Hippocampal formation (tissue), 2 donors: ENCODE measurements around the gene WWP2.
A peak's percentile ranks its signal among the peaks of the same experiment; 100 is the strongest.

Source experiments
- DNase-seq, 2 donors: peaks; one replicate each; lab custom pipeline; 2025; lab: John Stamatoyannopoulos, UW

WWP2 gene

DNA sequence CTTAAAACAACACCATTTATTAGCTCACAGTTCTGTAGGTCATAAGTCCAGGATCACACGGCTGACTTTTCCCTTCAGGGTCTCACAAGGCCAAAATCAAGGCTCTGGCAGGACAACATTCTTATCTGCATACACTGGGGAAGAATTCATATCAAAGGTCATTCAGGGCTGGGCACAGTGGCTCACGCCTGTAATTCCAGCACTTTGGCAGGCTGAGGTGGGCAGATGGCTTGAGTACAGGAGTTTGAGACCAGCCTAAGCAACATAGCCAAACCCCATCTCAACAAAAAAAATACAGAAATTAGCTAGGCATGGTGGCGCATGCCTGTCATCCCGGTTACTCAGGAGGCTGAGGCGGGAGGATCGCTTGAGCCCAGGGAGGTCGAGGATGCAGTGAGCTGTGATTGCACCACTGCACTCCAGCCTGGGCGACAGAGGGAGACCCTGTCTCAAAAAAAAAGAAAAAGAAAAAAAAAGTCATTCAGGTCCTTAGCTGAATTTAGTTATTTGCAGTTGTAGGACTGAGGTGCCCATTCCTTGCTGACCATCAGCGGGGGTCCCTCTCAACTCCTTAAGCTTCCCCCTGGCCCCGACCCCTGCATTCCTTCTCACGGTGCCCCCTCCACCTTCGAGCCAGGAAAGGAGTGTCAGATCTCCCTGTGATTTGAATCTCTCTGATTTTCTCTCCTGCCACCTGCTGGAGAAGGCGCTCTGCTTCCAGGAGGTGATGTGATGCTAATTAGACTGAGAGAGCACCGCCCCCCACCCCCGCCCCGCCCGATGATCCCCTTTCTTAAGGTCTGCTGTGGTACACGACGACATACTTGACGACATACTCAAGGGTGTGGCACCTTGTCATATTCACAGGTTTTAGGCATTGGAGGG, 97.2 kb downstream of the WWP2 start:
- DNase-seq: peak; percentile 5 to 25

DNA sequence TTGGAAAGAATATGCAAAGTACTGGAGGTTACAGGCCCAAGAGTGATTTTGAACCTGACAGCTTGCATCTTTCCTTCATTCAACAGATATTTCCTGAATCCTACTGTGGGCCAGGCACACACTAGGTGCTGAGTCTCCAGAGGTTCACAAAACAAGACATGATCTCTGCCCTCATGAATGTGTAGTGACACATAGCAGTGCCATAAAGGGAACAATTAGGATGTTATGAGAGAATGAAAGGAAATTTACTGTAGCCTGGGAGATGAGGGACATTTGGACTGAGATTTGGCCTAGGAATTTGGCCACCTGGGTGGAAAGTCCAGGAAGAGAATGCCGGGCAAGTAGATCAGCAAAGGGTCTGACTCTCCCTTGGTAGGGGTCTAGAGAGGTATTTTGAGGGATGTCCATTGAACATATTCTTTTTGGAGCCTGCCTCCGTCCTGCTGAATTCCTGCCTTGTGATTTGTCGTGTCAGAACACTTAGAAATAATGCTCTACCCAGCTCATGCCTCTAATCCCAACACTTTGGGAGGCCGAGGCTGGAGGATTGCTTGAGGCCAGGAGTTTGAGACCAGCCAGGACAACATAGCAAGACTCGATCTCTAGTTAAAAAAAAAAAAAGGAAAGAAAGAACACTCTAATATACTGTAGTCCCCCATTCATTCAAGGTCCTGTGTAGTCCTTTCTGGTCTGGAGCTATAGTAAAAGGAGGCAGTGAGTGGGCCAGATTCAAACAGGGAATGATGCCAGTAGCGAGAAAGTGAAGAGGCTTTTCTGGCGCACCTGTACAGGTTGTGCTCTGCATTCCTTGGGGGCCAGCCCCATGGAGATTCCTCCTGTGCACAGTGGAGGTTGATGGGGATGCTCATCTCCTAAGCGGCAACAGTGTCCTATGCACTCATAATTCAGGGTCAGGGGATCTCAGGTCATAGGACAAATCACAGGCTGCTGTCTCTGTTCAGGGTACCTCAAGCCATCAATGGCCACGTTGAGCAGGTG, 98.4 kb downstream of the WWP2 start:
- DNase-seq: no peak

DNA sequence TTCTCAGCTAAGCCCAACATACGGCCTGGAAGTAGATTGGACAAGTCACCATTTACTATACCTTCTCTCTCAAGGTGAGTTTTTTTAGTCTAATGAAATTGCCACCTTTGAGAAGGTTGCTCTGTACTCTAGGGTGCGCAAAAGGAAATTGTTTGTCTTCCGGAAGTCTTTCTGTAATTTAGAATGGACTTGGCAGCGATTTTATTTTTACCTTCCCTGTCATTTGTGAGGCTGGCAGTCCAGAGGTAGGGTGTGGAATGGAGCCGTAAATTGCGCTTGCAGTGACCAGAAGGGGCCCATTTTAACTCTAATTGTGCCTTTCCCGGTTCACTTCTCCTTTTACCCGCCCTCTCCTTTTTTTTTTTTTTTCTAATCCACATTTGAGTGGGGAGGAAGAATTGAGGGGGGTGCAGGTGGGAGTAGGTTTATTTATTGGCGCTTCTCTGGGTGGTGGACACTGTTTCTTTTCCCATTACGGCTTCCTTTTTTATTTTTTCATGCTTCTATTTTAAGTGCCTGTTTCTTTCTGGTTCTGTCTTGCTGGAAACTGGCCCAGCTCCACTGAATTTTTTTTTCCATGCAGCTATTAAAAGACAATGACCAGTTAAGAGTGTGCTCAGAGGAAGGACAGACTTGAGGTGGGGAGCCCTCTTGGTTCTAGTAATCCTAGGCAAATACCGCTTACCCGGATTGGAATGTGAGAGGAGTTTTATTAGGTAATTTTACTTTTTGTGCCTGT, 99.3 kb downstream of the WWP2 start:
- peak; percentile 9 to 27 for DNase-seq

DNA sequence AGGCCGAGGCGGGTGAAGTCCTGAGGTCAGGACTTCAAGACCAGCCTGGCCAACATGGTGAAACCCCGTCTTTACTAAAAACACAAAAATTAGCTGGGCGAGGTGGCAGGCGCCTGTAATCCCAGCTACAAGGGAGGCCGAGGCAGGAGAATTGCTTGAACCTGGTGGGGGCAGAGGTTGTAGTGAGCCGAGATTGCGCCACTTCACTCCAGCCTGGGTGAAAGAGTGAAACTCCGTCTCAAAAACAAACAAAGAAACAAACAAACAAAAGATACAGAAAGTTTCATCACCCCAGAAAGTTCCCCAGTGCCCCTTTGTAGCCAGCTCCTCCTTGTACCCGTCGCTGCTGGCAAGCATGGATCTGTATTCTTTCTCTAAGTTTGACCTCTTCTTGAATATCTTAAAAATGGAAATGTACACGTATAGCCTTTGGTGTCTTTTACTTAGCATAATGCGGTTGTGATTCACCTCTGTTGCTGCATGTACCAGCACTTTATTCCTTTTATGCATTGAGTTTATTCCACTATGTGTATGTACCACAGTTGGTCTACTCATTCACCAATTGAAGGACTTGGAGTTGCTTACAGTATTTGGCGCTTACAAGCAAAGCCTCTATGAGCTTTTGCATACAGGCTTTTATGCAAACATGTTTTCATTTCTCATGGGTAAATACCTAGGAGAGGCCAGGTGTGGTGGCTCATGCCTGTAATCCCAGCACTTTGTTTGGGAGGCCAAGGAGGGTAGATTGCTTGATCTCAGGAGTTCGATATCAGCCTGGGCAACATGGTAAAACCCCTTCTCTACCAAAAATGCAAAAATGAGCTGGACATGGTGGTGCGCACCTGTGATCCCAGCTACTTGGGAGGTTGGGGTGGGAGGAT, 101.5 kb downstream of the WWP2 start:
- no peak for DNase-seq

DNA sequence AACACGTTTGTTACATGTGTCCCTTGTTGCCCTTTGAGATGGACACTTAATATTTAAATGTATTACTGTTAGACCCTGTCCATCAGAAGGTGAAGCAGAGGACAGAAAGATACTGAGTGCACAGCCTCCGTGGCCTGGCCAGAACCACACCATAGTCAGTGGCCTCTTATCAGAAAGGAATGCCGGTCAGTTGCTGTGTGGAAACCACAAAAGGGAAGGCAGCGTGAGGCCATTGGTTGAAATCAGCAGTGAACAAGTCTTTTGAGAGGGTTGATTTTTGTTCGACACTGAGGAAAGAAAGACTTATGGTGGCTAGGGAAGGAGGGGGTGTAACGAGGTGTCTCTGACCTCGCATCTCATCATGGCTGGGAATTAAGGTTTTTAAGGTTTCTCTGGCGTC, 103.6 kb downstream of the WWP2 start:
- no peak for DNase-seq

DNA sequence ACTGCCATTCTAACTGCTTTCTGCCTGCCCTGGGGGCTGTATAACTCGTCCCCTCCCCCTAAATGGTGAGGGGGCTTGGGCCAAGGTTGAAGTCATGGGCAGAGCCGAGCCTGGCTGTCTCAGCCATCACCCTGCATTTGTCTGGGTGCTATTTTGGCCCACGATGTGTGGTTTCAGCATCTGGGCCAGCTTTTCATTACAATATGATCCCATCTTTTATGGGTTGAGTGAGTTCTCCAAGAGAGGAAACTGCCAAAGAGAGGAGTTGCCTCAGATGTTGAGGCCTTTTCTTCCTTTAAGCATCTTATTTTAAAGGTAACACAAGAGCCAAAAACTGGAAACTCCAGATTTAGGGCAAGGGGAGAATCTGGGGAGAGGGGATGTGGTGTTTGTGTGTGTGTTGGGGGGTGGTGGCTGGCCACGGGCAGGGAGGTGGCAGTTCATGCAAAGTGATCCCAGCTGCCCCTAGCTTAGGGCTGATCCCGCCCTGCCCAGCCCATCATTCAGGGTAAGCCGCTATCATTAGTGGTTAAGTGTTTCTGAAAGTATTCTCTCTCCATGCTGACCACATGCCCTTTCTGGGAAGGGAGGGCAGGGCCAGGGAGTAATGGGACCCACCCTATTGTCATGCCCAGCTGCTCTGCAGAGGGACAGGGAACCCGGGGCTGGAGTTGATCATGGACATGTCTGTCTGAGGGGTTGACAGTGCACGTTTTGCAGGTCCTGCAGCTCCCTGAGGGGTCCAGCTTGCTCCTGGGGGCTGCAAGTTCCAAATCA, 105.8 kb downstream of the WWP2 start:
- no peak for DNase-seq

DNA sequence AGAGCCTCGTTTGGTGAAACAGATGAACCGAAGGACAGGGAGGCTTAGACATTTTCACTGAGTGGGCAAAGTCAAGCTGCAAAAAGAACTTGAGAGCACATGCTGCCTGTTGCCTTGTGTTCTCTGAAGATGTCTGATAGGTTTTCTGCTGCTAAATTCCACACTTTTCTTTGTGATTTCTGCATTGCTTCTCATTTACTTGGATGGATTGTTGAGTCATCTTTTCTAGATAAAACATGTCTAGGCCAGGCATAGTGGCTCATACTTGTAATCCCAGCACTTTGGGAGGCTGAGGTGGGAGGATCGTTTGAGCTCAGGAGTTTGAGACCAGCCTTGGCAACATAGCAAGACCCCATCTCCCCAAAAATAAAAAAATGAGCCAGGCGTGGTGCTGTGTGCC, 108.6 kb downstream of the WWP2 start:
- no peak for DNase-seq

DNA sequence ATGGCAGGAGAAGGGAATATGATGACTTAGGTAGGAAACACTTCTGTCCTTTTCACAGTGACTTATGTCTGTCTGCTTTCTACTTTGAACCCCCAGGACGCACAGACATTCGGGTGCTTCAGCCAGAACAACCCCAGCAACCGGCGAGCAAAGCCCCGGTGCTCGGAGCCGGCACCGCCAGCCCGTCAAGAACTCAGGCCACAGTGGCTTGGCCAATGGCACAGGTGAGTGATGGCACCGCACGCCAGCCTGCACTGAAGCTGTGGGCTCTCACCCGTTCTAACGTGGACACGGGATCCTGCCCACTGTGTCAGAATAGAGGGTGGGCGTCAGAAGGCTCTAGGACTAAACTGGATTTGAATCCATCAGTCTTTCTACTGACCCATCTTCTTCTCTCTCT, 109.6 kb downstream of the WWP2 start:
- DNase-seq: no peak

DNA sequence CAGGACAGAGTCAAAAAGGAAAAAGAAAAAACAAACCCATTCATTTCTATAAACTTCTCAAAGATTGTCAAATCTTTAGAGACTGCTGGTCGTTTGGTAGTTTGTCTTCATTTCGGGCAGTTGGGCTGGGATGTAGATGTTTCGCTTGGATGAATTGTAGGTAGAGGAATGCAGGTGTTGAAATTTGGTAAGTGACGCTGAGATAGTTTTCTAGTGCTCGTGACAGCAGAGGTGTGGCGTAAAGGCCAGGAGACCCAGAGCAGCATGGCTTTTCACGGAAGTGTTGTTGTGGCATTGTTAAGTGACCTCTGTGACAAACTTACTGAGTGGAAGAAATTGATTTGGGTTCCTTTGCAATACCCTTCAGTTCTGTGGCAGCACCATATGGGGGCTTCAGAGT, 110.8 kb downstream of the WWP2 start:
- no peak for DNase-seq

DNA sequence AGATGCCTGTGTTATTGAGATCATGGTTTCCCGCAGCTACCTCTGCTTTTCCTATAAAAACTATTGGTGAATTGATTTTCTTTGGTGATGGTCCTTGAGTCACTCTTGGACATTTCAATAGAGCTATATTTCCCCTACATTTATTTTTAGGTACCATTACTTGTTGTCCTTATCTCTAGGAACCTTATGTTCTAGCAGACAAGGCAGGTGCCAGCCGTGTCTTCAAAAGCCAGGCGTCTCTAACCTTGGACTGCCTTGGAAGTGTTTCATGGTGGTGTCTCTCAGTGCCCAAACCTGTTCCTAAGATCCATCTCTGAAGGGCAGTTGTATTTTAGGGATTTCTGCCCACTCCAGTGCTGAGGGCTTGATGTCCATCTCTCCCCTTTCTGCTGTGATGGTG, 111.7 kb downstream of the WWP2 start:
- no peak for DNase-seq

DNA sequence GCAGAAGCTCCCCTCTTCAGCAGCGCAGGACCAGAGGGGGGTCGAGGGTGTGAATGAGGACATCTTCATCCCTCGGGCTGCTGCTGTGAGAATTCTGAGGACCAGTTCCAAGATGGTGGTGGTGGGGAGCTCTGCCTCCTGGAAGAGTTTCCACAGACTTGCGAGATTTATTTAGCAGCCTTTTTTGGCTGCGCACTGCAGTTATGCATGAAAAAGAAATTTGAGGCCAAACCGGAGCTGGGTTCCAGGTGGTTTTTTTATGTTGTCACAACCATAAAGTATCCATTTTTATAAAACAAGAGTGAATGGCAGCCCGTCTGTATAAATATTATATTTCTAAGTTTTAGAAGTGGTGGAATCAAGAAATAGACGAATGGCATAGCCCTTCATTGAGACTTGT, 112.1 kb downstream of the WWP2 start:
- no peak for DNase-seq

DNA sequence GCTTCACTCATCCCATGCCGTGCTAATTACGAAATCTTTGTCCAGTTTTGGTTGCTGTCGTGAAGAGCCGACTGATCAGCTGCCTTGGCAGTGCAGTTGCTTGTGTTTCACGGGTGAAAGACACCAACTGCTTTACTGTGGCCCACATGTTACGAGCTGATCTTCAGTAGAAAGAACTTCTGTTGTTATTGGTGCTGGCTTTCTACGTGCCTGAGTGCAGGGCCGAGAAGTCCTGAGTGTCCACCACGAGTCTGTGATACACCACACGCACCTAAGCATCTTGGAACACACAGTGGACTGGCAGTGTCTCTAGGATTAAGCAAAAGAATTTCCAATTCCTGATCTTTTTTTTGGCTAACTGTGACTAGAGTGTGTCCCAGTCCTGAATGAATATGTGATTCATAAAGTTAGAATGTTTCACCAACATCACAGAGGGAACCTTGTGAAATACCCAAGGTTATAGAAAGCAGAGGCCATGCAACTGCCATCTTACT, 118.6 kb downstream of the WWP2 start:
- peak in 1 of 2 donors; percentile 9 for DNase-seq

DNA sequence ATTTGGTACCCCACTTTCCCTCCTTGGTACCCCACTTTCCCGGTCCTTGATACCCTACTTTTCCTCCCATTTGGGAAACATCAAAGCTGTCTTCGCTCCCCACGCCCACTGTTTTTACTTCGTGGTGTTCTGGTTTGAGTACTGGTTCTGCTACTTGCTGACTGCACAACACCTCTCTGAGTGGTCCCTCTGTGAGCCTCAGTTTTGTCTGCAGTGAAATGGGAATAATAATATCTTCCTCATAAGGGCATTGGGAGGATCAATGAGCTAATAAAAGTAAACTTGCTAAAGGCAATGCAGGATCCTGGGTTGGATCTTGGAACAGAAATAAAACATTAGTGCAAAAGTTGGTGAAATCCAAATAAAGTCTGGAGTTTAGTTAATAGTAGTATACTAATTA, 119.0 kb downstream of the WWP2 start:
- DNase-seq: no peak

DNA sequence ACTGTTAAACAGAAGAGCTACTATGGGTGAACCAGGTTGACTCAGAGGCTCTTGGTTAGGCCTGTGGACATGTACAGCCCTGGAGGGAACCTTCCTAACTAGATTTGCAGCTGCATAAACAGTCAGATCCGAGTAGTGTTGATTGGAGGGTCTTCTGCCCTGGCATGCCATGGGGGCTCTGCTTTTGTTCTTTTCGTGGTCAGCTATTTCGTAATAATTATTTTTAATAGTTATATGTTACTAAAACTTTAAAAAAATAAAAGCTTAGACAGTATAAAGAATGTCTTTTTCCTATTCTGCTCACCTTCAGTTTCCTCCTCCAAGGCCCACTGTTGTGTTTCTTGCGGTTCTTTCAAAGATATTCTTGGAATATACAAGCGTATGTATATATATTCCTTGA, 121.6 kb downstream of the WWP2 start:
- no peak for DNase-seq

DNA sequence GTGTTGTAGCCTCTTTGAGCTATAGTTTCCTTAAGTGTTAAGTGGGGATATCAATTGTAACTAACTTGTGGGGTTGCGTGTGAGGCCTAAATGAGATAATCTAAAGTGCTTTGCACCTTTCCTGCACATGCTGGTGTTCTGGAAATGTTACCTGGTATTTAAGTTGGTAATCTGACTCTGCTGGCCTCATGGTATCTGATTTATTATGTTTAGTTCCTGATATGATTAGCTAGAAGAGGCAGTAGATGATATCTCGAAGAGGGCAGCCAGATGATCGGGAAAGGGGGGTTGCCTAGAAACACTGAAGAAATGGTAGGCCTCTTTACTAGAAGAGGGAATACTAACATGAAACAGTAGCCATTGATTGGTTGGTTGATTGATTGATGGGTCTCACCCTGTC, 123.6 kb downstream of the WWP2 start:
- DNase-seq: no peak

DNA sequence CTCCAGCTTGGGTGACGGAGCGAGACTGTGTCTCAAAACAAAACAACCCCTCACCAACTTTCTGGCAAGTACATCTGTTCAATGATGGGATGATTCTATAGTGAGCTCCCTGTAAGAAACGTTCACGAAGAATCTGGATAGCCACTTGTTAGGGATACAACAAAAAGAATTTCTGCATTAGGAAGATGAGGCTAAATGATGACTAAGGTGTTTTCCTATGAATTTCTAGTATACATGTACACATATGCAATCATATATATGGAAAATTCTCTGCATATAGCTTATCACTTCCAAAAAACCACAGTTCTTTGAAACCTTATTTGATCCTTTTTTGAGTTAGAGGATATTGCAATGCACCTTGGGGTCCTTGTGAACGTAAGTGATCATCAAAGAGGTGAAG, 124.6 kb downstream of the WWP2 start:
- no peak for DNase-seq

DNA sequence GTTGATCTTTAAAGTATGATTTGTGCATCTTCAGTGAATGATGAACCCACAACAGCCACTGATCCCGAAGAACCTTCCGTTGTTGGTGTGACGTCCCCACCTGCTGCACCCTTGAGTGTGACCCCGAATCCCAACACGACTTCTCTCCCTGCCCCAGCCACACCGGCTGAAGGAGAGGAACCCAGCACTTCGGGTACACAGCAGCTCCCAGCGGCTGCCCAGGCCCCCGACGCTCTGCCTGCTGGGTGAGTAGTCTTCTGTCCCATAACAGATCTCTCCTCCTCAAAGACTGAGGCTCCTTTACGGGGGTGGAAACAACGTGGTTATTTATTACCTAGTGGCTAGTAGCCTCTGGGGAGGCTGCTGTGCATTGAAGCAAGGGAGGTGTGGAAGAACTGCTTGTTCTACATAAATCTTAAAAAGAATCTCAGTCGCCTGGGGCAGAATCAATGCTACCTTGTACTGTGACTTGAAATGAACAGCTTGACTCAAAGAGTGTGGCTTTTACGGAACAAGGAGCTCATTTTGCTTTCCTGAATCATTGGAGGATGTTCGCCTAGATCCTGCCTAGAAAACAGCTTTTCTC, 126.0 kb downstream of the WWP2 start:
- DNase-seq: peak in 1 of 2 donors; percentile 53

DNA sequence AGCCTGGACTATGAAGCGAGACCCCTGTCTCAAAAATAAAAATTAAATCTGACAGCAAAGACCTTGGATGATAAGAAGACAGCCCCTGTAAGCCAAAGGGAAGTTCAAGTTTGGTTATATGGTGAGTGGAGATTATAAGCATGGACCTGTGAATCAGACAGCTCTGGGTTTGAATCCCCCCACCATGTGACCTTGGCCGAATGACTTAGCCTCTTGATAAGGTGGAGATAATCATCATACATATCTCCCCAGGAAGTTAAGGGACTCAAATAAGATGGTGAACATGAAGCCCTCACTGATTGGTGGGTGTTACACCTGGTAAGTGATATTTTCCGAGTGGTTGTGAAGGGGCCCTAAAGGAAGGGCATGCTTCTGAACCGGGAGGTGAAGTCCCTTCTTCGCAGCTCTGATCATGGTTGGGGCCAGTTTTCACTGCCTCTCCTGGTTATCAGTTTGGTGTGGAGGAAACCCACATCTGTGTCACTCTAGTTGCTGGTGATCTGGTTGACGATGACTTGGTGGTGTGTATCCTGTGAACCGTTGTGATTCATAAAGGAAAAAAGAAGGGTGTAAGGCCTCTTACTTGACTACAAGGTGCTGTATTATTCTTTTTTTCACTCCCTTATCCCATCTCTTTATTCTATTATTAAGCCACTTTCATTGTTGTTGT, 127.3 kb downstream of the WWP2 start:
- no peak for DNase-seq
